ENCODE results near the gene PLA2G2E. TPM values are rescaled to one million over a fixed set of nuclear protein-coding genes. Genes with fewer than 3 reads are reported as not detected.
"Not testable (repeated sequence)": the region's sequence is repeated elsewhere in the genome, so short reads cannot be mapped to it uniquely, and the experiment has no call there.

PLA2G2E gene
- total and polyA plus RNA-seq, 8 donors, result not detected

DNA sequence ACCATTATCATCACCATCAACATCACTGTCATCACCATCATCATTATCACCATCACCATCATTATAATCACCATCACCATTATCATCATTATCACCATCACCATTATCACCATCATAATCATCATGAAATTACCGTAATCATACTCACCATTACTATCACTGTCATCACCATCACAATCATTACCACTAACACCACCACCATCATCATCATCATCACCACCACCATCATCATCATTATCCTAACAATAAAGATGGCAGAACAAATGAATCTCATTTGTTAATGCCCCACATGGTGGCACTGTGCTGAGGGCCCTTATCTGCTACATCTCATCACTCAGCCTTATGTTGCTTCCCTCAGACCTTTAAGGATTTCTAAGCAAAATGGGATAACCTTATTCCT, 9.4 kb upstream of the PLA2G2E start:
- Histone ChIP-seq H3K9me3 (peaks cover 7 to 31% (median 25%) of the 10 kb centered on the region in 4 donors), H3K27me3 (no peaks in the 10 kb centered on the region), H3K27ac (no peak overlapping the region), H3K36me3 (no peaks in the 10 kb centered on the region), H3K4me1 (no peaks in the 10 kb centered on the region), H3K4me3 (no peak overlapping the region)
- intact Hi-C loops (cut with DNase I; ENCODE audit: low total_unique reads), result no loop called here
- WGBS, 5 donors, result 0 to 85% (median 0%) methylated on average over 1 of the region's 1 CpG
- no peak for DNase-seq
- no peak for TF ChIP-seq POLR2AphosphoS5 (IDR thresholded peaks at IDR 0.05)
- TF ChIP-seq, protein P1, sequence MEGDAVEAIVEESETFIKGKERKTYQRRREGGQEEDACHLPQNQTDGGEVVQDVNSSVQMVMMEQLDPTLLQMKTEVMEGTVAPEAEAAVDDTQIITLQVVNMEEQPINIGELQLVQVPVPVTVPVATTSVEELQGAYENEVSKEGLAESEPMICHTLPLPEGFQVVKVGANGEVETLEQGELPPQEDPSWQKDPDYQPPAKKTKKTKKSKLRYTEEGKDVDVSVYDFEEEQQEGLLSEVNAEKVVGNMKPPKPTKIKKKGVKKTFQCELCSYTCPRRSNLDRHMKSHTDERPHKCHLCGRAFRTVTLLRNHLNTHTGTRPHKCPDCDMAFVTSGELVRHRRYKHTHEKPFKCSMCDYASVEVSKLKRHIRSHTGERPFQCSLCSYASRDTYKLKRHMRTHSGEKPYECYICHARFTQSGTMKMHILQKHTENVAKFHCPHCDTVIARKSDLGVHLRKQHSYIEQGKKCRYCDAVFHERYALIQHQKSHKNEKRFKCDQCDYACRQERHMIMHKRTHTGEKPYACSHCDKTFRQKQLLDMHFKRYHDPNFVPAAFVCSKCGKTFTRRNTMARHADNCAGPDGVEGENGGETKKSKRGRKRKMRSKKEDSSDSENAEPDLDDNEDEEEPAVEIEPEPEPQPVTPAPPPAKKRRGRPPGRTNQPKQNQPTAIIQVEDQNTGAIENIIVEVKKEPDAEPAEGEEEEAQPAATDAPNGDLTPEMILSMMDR (IDR thresholded peaks at IDR 0.05), result no peak
- TF ChIP-seq POLR2A (IDR thresholded peaks at IDR 0.05), result no peak
- TF ChIP-seq EP300 (IDR thresholded peaks at IDR 0.05), result no peak

DNA sequence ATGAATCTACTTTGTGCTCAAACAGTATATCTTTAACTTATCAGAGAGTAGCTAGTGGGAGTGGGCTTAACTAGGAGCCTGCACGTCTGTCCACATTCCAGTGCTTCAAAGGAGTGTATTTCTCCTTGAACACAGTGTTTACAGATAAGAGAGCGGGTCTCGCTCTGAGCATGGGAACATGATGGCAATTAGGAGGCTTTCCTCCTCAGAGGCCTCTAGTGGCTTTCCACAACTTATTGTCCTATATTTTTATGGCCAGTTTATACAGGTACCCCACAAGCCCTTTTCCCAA, 3.7 kb upstream of the PLA2G2E start:
- H3K4me3 ChIP-seq; H3K36me3 ChIP-seq; DNase-seq; intact Hi-C loops (cut with DNase I; ENCODE audit: low total_unique reads); H3K27ac ChIP-seq; H3K4me1 ChIP-seq: not testable (repeated sequence)
- H3K27me3 ChIP-seq, result peaks cover 0 to 17% (median 0%) of the 10 kb centered on the region in 3 donors
- WGBS, 5 donors, result 26 to 56% (median 31%) methylated on average over 3 of the region's 3 CpGs
- H3K9me3 ChIP-seq, result peaks cover 7 to 18% (median 15%) of the 10 kb centered on the region in 4 donors

DNA sequence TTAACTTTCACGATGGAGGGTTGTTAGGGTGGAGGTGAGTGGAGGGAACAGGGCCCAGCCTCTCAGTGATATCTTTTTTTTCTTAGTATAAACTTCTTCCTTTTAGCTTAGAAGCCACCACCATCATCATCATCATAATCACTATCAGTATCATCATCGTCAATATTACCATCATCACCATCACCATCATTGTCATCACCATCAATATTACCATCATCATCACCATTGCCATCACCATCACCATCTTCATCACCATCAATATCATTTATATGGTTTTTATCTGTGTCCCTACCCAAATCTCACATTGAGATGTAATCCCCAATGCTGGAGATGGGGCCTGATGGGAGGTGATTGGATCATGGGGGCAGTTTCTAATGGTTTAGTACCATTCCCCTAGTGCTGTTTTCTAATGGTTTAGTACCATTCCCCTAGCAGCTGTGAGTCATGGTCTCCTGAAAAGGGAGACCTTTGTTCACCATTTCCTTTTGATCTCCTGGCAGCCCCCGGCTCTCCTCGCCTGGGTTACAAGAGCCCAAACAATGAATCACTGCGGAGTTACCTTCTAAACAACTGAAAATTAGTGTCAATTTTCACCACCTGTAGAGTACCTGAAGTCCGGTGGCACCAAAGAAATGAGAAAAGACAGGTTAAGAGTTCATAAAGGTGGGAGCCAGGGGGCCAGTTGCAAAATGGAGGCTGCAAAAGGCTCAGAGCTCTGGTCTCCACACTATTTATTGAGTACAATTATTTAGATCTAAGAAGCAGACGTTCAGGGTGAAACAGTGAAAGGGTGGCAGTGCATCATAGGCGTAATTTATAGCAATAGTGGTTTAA, 3.1 kb upstream of the PLA2G2E start:
- no peak overlapping the region for H3K4me3 ChIP-seq
- H3K27ac ChIP-seq, result peak overlapping the region in 1 of 5 donors; percentile 47
- H3K4me1 ChIP-seq, result no peaks in the 10 kb centered on the region
- no peaks in the 10 kb centered on the region for H3K36me3 ChIP-seq
- intact Hi-C loops (cut with DNase I; ENCODE audit: low total_unique reads), result no loop called here
- peaks cover 6 to 12% (median 10%) of the 10 kb centered on the region in 4 donors for H3K9me3 ChIP-seq
- DNase-seq, result no peak
- 40 to 48% (median 42%) methylated on average over 8 of the region's 8 CpGs for WGBS, 5 donors
- peaks cover 0 to 17% (median 0%) of the 10 kb centered on the region in 3 donors for H3K27me3 ChIP-seq
- TF ChIP-seq POLR2AphosphoS5 (IDR thresholded peaks at IDR 0.05) (no peak), POLR2A (IDR thresholded peaks at IDR 0.05) (no peak), EP300 (IDR thresholded peaks at IDR 0.05) (no peak)
- TF ChIP-seq, protein P1 (IDR thresholded peaks at IDR 0.05), result no peak

DNA sequence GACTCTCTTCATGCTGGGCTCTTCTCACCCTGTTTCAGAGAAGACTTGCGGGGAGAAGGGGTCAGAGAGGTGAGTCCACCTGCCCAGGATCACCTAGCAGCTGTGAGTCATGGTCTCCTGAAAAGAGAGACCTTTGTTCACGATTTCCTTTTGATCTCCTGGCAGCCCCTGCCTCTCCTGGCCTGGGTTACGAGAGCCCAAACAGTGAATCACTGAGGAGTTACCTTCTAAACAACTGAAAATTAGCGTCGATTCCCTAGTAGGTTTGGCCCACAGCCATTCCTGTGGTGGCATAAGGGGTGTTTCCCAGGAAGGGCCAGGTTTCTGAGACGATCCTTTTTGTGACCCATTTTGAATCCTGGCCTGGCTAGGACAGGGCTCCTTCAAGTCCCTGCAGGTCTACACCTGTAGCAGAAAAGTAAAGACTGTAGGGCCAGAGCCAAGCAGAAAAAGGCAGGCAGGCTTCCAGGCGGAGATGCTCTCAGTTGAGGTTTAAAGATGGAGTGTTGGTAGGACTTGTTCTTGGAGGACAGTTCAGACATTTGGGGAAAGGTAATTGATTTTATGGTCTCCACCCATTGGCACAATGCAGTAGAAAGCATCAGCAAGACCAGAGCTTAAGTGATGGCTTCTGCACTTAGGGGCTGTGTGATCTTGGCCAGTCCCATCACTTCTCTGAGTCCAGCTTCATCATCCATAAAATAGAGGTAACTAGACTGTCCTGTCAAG, 2.1 kb upstream of the PLA2G2E start:
- Histone ChIP-seq H3K4me1 (no peaks in the 10 kb centered on the region), H3K4me3 (no peak overlapping the region), H3K27me3 (peaks cover 0 to 17% (median 0%) of the 10 kb centered on the region in 3 donors), H3K9me3 (peaks cover 0 to 2% (median under 1%) of the 10 kb centered on the region in 4 donors), H3K36me3 (no peaks in the 10 kb centered on the region), H3K27ac (peak overlapping the region in 1 of 5 donors; percentile 47)
- intact Hi-C loops (cut with DNase I; ENCODE audit: low total_unique reads), result no loop called here
- WGBS, 5 donors, result 44 to 57% (median 46%) methylated on average over 7 of the region's 7 CpGs
- peak in 1 of 2 donors; percentile 39 for DNase-seq
- TF ChIP-seq POLR2A (IDR thresholded peaks at IDR 0.05) (no peak), POLR2AphosphoS5 (IDR thresholded peaks at IDR 0.05) (peak in 1 of 3 donors; percentile 35), EP300 (IDR thresholded peaks at IDR 0.05) (no peak)
- TF ChIP-seq, protein P1 (IDR thresholded peaks at IDR 0.05), result no peak

Data from stomach (tissue), 9 donors.